Measurements from ENCODE around the gene ITGB1BP1.

DNA sequence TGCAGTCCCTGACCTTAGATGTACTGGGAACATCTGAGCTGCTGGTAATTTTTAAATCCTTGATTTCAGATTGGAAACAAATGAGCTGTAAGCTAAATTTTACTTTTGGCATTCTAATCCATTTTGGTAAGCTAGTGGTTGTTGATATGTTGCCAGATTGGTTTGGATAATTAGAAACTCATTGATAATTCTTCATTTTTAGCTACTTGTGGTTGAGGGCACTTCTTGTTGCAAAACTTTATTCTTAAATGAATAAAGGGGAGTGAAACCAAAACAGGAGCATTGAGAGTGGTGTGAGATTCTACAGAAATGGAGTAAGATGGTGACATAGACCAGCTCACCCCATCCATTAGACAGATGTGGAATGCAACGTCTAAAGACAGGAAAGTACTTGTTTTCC is 64.5 kb downstream of the ITGB1BP1 start:
- TF ChIP-seq, protein P1, sequence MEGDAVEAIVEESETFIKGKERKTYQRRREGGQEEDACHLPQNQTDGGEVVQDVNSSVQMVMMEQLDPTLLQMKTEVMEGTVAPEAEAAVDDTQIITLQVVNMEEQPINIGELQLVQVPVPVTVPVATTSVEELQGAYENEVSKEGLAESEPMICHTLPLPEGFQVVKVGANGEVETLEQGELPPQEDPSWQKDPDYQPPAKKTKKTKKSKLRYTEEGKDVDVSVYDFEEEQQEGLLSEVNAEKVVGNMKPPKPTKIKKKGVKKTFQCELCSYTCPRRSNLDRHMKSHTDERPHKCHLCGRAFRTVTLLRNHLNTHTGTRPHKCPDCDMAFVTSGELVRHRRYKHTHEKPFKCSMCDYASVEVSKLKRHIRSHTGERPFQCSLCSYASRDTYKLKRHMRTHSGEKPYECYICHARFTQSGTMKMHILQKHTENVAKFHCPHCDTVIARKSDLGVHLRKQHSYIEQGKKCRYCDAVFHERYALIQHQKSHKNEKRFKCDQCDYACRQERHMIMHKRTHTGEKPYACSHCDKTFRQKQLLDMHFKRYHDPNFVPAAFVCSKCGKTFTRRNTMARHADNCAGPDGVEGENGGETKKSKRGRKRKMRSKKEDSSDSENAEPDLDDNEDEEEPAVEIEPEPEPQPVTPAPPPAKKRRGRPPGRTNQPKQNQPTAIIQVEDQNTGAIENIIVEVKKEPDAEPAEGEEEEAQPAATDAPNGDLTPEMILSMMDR (IDR thresholded peaks at IDR 0.05; ENCODE audit: insufficient read depth, low read length), result no peak
- no peak for TF ChIP-seq GABPA (IDR thresholded peaks at IDR 0.05; ENCODE audit: low read depth)
- no peak for TF ChIP-seq POLR2AphosphoS5 (IDR thresholded peaks at IDR 0.05; ENCODE audit: low read depth)

All from HL-60 (cell line).